HS-5 (cell line): ENCODE measurements around the gene SUPT20HL1.
"Not testable (repeated sequence)": the region's sequence is repeated elsewhere in the genome, so short reads cannot be mapped to it uniquely, and the experiment has no call there.

Source experiments
- DNase-seq: peaks from one replicate; pipeline ENCODE4 v3.0.0-alpha.2; 2012; ENCODE audit warnings: low read depth

The SUPT20HL1 gene

GRCh38 chrX:24363432-24364181, 3.2 kb downstream of the SUPT20HL1 start:
- DNase-seq, result not testable (repeated sequence)

GRCh38 chrX:24364326-24364725, 3.9 kb downstream of the SUPT20HL1 start:
- DNase-seq, result no peak

- no peak for DNase-seq
Observed at GRCh38 chrX:24364851-24365538, 4.6 kb downstream of the SUPT20HL1 start.

DNA sequence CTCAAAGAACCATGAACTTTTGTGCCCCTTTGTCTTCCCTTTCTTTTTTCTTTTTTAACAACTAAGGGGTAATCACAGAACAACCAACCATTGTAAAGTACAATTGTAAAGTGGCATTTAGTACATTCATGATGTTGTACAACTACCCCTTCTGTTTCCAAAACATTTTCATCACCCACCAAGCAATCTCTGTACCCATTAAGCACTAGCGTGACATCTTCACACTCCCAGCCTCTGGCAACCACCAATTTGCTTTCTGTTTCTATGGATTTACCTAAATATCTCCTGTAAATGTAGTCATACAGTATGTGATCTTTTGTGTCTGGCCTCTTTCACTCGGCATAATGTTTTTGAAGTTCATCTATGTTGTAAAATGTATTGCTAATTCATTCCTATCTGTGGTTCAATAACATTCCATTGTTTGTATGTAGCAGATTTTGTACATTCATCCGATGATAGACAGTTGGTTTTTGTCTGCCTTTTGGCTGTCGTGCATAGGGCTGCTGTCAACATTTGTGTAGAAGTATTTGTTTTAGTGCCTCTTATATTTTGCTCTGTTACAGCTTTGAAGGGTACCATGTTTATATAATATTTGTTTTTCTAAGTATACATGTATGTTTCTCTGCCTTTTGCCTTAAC, 6.4 kb downstream of the SUPT20HL1 start:
- not testable (repeated sequence) for DNase-seq

DNA sequence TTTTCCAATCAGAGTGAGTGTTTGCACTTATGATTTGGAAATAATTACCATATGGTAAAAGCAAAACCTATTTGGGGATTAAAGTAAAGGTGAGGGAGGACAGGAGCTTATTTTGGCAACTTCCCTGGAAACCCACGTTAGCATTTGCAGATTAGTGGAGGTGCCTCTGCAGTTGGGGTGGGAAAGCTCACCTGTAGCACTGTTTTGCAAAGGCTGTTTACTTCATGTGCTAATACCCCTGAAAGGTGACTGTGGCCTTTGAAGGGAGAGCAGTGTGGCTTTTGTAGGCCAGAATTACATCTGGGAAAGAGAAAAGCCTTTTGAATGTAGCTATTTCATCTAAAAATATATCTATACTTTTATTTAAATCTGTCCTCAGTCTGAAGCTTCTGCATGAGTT, 9.4 kb downstream of the SUPT20HL1 start:
- no peak for DNase-seq

GRCh38 chrX:24371391-24371972, 11.0 kb downstream of the SUPT20HL1 start:
- no peak for DNase-seq

DNA sequence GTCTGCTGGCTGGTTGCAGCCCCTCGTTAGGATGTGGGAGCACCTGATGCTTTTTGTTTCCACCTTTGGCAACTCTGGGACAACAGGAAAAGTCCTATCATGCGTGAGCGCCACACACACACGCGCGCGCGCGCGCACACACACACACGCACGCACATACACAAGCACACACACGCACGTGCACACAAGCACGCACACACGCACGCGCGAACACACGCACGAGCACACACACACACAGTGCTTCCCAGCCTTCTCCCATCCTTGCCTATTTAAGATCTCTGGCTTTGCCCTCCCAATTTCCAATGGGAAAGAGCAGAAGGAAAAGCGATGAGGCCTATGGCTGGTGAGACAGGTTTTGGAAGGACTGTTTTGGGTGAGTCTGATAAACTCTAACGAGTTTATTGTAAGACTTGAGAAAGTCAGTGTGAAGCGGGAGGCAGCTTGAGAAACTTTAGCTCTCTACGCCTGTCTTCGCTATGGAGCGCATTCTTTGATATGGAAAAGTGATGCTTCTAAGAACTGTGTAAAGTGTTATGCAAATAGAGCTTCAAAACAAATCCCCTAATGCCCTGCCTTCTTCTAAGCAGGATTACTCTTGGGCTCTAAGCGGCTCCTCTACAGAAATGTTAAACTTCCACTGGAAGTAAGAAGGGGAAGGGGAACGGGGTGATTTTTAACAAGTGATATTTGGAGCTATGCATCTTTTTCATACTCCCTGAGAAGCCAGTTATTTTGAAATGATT, 11.8 kb downstream of the SUPT20HL1 start:
- DNase-seq, result no peak

DNA sequence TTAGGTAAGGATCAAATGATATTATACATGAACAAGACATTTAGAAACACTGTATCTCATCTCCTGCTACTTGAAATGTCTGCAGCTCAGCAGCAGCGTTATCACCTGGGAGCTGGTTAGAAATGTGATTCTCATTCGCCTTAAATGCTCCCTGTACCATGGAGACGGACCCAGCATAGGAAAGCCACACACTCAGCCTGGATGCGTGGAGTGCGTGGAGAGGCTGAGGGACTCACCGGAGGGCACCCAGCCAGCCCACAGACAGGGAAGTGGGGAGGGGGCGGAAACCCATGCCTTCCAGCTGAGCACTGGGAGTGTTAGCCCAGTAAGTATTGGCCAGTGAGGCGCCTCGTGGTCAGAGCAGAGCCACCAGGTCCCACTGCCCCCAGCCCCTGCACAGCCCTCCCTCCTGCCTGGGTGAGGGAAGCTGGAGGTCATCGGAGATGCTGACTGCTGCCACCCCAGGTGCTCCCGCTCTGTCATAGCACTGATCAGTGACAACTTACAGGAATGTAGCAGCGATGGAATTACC, 15.2 kb downstream of the SUPT20HL1 start:
- DNase-seq, result no peak

DNA sequence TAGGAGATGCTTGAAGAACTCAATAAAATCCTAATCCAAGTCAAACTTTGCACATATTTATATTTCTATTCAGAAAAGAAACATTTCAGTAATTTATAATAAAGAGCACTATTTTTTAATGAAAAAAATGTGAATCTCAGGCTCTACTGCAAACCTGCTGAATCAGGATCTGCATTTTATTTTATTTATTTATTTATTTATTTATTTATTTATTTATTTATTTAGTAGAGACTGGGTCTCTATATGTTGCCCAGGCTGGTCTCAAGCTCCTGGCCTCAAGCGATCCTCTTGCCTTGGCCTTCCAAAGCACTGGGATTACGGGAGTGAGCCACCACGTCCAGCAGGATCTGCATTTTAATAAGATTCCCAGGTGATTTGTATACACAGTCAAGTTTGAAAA, 16.0 kb downstream of the SUPT20HL1 start:
- DNase-seq, result no peak

DNA sequence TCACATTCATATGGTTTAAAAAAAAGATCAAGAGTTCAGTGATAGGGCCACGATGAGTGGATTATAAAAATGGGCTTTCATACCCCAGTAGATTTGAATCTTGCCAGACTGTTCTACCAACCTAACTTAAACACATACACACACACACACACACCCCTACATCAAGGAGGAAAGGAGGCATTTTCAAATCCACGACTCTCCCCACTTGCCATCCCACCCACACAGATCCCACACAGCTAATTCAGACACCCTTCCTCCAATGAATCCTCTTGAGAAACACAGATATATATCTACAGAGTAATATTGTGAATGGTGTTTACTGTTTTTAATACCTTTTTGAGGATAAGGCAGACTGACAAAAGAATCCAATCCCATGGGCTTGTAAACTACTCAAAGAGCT, 16.8 kb downstream of the SUPT20HL1 start:
- no peak for DNase-seq

- DNase-seq, result no peak
Observed at GRCh38 chrX:24377911-24378468, 17.6 kb downstream of the SUPT20HL1 start.

GRCh38 chrX:24378706-24379105, 18.3 kb downstream of the SUPT20HL1 start:
- DNase-seq, result no peak

DNA sequence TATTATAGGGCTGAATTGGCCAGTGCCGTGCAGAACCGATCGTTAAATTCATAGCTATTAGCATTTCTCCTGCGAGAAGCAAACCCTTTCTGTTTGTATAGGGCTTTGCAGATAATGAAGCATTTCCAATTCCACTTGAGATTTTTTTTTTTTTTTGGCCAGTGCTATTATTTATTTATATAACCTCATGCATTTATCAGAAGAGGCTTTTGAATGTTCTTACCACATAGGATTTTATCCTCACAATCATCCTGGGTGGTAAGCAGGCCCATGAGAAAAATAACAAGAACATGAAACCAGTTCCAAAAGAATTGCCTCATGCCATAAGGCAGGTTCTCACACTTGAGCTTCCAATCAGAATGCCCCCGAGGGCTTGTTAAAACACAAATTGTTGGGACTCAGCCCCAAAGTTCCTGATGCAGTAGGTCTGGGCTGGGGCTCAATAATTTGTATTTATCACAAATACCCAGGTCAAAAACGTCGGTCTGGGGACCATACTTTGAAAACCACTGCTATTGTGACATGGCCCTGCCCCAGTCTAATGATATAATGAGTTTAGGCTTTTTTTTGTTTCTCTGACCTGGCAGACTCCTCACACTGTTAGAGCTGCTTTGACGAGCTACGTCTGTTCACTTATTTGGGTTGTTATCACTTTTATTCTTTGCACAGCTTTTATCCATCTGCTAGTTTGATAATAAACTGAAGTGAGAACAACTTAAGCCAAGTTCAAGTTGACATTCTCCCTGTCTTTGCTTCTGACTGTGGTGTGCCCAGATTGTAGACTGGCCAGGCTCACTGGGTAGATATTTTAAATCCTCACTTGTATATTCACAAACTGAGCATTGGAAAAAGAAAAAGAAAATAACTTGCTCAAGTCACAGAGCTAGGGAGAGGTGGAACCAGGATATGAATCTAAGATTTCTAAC, 20.1 kb downstream of the SUPT20HL1 start:
- DNase-seq, result no peak

DNA sequence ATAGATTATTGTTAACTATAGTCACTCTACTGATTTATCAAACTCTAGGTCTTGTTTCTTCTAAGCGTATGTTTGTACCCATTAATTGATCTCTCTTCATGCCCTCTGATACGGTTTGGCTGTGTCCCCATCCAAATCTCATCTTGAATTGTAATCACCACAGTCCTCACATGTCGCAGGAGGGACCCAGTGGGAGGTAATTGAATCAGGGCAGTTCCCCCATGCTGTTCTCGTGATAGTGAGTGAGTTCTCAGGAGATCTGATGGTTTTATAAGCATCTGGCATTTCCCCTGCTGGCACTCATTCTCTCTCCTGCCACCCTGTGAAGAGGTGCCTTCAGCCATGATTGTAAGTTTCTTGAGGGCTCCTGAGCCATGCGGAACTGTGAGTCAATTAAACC, 21.9 kb downstream of the SUPT20HL1 start:
- DNase-seq, result not testable (repeated sequence)

DNA sequence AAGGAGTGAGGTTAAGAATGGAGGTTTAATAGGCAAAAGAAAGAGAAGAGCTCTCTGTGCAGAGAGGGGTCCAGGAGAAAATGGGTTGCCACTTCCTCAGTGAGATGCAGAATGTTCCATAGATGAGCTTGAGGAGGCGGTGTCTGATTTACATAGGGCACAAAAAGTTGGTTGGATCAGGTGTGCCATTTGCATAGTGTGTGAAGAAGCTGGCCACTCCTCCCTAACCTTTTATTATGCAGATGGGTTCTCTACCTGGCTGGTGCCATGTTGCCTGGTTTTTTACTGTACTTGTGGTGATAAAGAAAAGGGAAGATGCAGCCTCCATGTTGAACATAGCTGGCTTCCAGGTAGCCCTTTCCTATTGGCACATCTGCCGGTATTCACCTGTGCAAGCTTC, 27.3 kb downstream of the SUPT20HL1 start:
- DNase-seq, result no peak

GRCh38 chrX:24391389-24391788, 30.9 kb downstream of the SUPT20HL1 start:
- DNase-seq, result no peak

- no peak for DNase-seq
Observed at GRCh38 chrX:24391843-24392242, 31.4 kb downstream of the SUPT20HL1 start.

DNA sequence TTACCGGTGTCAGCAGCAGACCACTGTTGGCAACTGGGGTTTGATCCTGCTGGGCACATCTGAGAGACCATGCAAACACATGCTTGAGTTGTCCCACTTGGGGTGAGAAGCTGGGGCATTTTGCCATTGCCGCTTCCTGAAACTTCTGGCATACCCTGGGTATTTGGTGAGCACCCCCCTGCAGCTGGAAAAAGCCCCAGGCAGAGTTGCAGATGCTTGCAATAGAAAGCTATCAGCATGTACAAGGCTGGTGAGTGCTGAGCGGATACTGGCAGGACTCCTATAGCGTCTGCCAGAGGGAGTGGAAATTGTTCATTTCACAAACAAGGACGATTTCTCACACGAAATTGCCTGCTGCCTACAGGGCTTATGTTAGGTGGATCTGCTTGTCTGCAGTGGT, 32.3 kb downstream of the SUPT20HL1 start:
- no peak for DNase-seq

DNA sequence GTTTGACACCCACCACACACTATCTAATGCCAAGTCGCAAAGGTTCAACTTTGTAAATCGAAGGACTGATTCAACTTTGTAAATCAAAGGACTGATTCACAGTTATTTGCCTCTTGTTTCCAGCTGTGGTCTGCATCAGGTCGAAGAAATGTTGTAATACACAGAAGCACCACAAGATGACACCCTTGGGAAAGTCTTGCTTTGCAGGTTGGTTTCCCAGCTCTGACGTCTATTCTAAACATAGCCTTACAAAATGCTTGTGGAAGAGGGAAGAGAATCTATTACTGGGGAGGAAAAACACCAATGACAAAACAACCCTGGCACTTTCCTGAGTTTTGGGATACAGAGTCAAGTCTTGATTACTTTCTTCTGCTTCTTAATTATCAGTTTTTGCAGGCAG, 35.3 kb downstream of the SUPT20HL1 start:
- DNase-seq, result peak; percentile 26

- no peak for DNase-seq
Observed at GRCh38 chrX:24396236-24396930, 35.9 kb downstream of the SUPT20HL1 start.
